GM18858 (cell line): ENCODE measurements around the gene ITGAV.

ENCODE experiments used
- ATAC-seq: cut with Tn5 transposase; IDR thresholded peaks from one replicate; pipeline ENCODE4 v1.9.1; 2021; ENCODE audit not compliant: unreplicated experiment

ITGAV gene

GRCh38 chr2:186664385-186665043 lies 74.7 kb downstream of the ITGAV start:
- no peak for ATAC-seq

- ATAC-seq = no peak
Observed at GRCh38 chr2:186669146-186669545, 79.3 kb downstream of the ITGAV start.

- no peak for ATAC-seq
Observed at GRCh38 chr2:186670831-186671230, 81.0 kb downstream of the ITGAV start.

GRCh38 chr2:186675380-186675779 lies 85.5 kb downstream of the ITGAV start:
- ATAC-seq = no peak

GRCh38 chr2:186683341-186683740 lies 93.5 kb downstream of the ITGAV start:
- ATAC-seq = no peak

GRCh38 chr2:186687807-186688211 lies 98.0 kb downstream of the ITGAV start:
- no peak for ATAC-seq

GRCh38 chr2:186688813-186689212 lies 99.0 kb downstream of the ITGAV start:
- ATAC-seq = no peak

- ATAC-seq = no peak
Observed at GRCh38 chr2:186690786-186691185, 100.9 kb downstream of the ITGAV start.

GRCh38 chr2:186691231-186691630 lies 101.4 kb downstream of the ITGAV start:
- ATAC-seq = no peak

GRCh38 chr2:186691900-186692299 lies 102.0 kb downstream of the ITGAV start:
- no peak for ATAC-seq

- ATAC-seq = no peak
Observed at GRCh38 chr2:186693446-186693832, 103.6 kb downstream of the ITGAV start.

GRCh38 chr2:186695081-186695756 lies 105.4 kb downstream of the ITGAV start:
- no peak for ATAC-seq

GRCh38 chr2:186696290-186696689 lies 106.4 kb downstream of the ITGAV start:
- ATAC-seq = no peak

- ATAC-seq = no peak
Observed at GRCh38 chr2:186696804-186697203, 106.9 kb downstream of the ITGAV start.

- no peak for ATAC-seq
Observed at GRCh38 chr2:186697536-186697935, 107.7 kb downstream of the ITGAV start.

- ATAC-seq = no peak
Observed at GRCh38 chr2:186699742-186700141, 109.9 kb downstream of the ITGAV start.

- no peak for ATAC-seq
Observed at GRCh38 chr2:186702006-186702405, 112.2 kb downstream of the ITGAV start.

GRCh38 chr2:186702501-186702900 lies 112.6 kb downstream of the ITGAV start:
- no peak for ATAC-seq

GRCh38 chr2:186704897-186705296 lies 115.0 kb downstream of the ITGAV start:
- ATAC-seq = no peak

- ATAC-seq = no peak
Observed at GRCh38 chr2:186709529-186710450, 119.9 kb downstream of the ITGAV start.

- no peak for ATAC-seq
Observed at GRCh38 chr2:186713691-186714090, 123.8 kb downstream of the ITGAV start.

GRCh38 chr2:186714611-186715010 lies 124.8 kb downstream of the ITGAV start:
- ATAC-seq = no peak
